ENCODE data around the gene FBXW8.
A peak's percentile ranks its signal among the peaks of the same experiment; 100 is the strongest.

Gene FBXW8

DNA sequence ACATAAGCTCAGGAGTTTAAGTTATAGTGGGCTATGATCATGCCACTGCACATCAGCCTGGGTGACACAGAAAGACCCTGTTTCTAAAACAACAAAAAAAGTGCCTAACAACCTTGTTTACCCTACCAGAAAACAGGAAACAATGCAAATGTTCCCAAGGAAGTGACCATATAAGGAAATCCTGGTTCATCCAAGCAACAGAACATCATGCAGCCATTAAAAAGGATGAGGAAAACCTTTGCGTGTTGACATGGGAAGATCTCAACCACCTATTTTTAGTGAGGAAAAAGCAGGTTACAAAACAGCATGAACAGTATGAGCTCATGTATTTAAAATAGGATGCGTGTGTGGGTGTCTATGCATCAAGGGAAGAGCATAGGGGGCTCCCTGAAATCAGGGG, 43.2 kb upstream of the FBXW8 start:
- Histone ChIP-seq H2BK15ac (replicated peaks; ENCODE audit: low read depth) (no peak overlapping the region), H3K27ac (ENCODE audit: low read depth, low read length) (no peak overlapping the region), H3K27me3 (ENCODE audit: insufficient read depth, low read length, poor library complexity) (no peaks in the 10 kb centered on the region), H3K9ac (ENCODE audit: low read length) (no peak overlapping the region), H2BK5ac (ENCODE audit: low read length) (no peak overlapping the region), H3K36me3 (ENCODE audit: control insufficient read depth, insufficient read depth, low read length) (no peaks in the 10 kb centered on the region), H2AK5ac (ENCODE audit: low read length) (no peak overlapping the region), H3K79me1 (ENCODE audit: low read length) (no peaks in the 10 kb centered on the region), H3K4me2 (ENCODE audit: low read length) (no peak overlapping the region), H4K5ac (ENCODE audit: low read length) (no peak overlapping the region), H3K18ac (ENCODE audit: low read length) (no peak overlapping the region), H3K56ac (ENCODE audit: low read length) (no peak overlapping the region), H3K79me2 (ENCODE audit: control insufficient read depth, insufficient read depth, low read length) (no peaks in the 10 kb centered on the region), H3K4me3 (ENCODE audit: low read length) (no peak overlapping the region), H4K8ac (ENCODE audit: low read depth, low read length) (no peak overlapping the region), H3K23ac (ENCODE audit: low read length) (no peak overlapping the region), H2BK120ac (ENCODE audit: low read depth, low read length) (no peak overlapping the region), H3K4ac (ENCODE audit: low read depth, low read length) (no peak overlapping the region), H3K4me1 (ENCODE audit: control insufficient read depth, low read depth, low read length) (no peaks in the 10 kb centered on the region)
- no CpG with 5 or more reads among the region's 2 CpGs for WGBS (ENCODE audit: extremely low coverage, insufficient coverage, low lambda C conversion rate)
- DNase-seq = peak; percentile 28

DNA sequence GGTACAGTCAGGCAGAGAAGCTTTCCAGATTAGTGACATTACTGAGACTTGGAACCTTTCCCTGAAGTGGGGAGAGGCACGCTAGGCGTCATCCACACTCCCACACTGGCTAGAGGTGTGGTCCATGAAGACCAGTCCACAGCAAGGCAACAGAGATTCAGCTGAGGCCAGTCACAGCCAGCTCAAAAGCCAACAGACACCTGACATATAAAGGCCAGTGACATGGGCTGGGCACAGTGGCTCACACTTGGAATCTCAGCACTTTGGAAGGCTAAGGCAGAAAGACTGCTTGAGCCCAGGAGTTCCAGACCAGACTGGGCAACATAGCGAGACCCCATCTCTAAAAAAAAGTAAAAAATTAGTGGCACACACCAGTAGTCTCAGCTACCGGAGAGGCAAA, 40.4 kb upstream of the FBXW8 start:
- Histone ChIP-seq H3K79me2 (ENCODE audit: control insufficient read depth, insufficient read depth, low read length) (no peaks in the 10 kb centered on the region), H3K4me3 (ENCODE audit: low read length) (no peak overlapping the region), H3K4me2 (ENCODE audit: low read length) (no peak overlapping the region), H4K8ac (ENCODE audit: low read depth, low read length) (no peak overlapping the region), H2BK120ac (ENCODE audit: low read depth, low read length) (no peak overlapping the region), H4K5ac (ENCODE audit: low read length) (no peak overlapping the region), H3K18ac (ENCODE audit: low read length) (no peak overlapping the region), H3K9ac (ENCODE audit: low read length) (no peak overlapping the region), H3K23ac (ENCODE audit: low read length) (no peak overlapping the region), H3K4ac (ENCODE audit: low read depth, low read length) (no peak overlapping the region), H3K56ac (ENCODE audit: low read length) (no peak overlapping the region), H3K27me3 (ENCODE audit: insufficient read depth, low read length, poor library complexity) (no peaks in the 10 kb centered on the region), H3K27ac (ENCODE audit: low read depth, low read length) (no peak overlapping the region), H3K36me3 (ENCODE audit: control insufficient read depth, insufficient read depth, low read length) (no peaks in the 10 kb centered on the region), H3K79me1 (ENCODE audit: low read length) (no peaks in the 10 kb centered on the region), H2BK5ac (ENCODE audit: low read length) (no peak overlapping the region), H2BK15ac (replicated peaks; ENCODE audit: low read depth) (no peak overlapping the region), H3K4me1 (ENCODE audit: control insufficient read depth, low read depth, low read length) (no peaks in the 10 kb centered on the region), H2AK5ac (ENCODE audit: low read length) (no peak overlapping the region)
- WGBS (ENCODE audit: extremely low coverage, insufficient coverage, low lambda C conversion rate) = no CpG with 5 or more reads among the region's 4 CpGs
- DNase-seq = no peak

GRCh38 chr12:116874324-116874995, 36.3 kb upstream of the FBXW8 start:
- no peak overlapping the region for H4K5ac ChIP-seq (ENCODE audit: low read length)
- H3K27ac ChIP-seq (ENCODE audit: low read depth, low read length) = no peak overlapping the region
- no peak overlapping the region for H3K23ac ChIP-seq (ENCODE audit: low read length)
- H3K79me1 ChIP-seq (ENCODE audit: low read length) = no peaks in the 10 kb centered on the region
- H3K18ac ChIP-seq (ENCODE audit: low read length) = no peak overlapping the region
- H2AK5ac ChIP-seq (ENCODE audit: low read length) = no peak overlapping the region
- H3K27me3 ChIP-seq (ENCODE audit: insufficient read depth, low read length, poor library complexity) = peaks cover 6% of the 10 kb centered on the region
- no peaks in the 10 kb centered on the region for H3K79me2 ChIP-seq (ENCODE audit: control insufficient read depth, insufficient read depth, low read length)
- no peak for DNase-seq
- no peak overlapping the region for H2BK15ac ChIP-seq (replicated peaks; ENCODE audit: low read depth)
- H3K56ac ChIP-seq (ENCODE audit: low read length) = no peak overlapping the region
- H3K4me2 ChIP-seq (ENCODE audit: low read length) = no peak overlapping the region
- WGBS (ENCODE audit: extremely low coverage, insufficient coverage, low lambda C conversion rate) = no CpG with 5 or more reads among the region's 4 CpGs
- H3K4me3 ChIP-seq (ENCODE audit: low read length) = no peak overlapping the region
- peaks cover 3% of the 10 kb centered on the region for H3K4me1 ChIP-seq (ENCODE audit: control insufficient read depth, low read depth, low read length)
- H3K9ac ChIP-seq (ENCODE audit: low read length) = no peak overlapping the region
- H3K4ac ChIP-seq (ENCODE audit: low read depth, low read length) = no peak overlapping the region
- H3K36me3 ChIP-seq (ENCODE audit: control insufficient read depth, insufficient read depth, low read length) = no peaks in the 10 kb centered on the region
- H4K8ac ChIP-seq (ENCODE audit: low read depth, low read length) = no peak overlapping the region
- no peak overlapping the region for H2BK5ac ChIP-seq (ENCODE audit: low read length)
- no peak overlapping the region for H2BK120ac ChIP-seq (ENCODE audit: low read depth, low read length)

DNA sequence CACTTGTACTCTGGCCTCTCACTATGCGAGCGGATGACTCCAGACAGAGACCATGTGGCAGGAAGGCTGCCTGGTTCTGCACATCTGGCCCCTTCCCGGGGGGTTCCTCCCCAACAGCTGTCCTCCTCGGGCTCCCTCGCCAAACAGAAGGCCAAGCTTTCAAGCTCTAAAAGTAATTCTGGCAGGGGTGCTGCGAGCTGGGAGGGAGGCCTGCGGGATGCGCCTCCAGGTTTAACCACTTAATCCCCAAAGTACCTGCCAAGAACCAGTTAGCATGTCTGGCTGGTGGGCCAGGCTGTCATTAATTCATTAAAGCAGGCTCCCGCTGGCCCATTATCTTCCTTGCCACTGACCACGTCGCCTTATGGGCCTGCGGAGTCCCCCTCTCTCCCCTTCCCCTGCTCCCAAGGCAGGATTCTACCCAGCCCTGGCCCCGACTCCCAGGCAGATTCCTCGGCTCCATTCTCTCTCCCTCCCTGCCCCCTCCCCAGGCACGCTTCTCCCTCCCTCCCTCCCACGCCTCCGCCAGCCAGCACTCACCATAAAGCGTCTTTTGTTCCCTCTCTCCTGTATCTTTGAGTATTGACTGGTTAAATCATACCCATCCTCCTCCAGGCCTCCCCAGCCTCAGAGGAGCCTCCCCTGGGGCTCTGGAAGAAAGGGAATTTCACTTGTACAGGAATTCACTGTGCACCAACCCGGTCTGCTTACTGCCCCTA, 34.4 kb upstream of the FBXW8 start:
- peak overlapping the region; percentile 1 for H3K18ac ChIP-seq (ENCODE audit: low read length)
- no peak overlapping the region for H4K8ac ChIP-seq (ENCODE audit: low read depth, low read length)
- no peaks in the 10 kb centered on the region for H3K79me1 ChIP-seq (ENCODE audit: low read length)
- no peaks in the 10 kb centered on the region for H3K79me2 ChIP-seq (ENCODE audit: control insufficient read depth, insufficient read depth, low read length)
- peaks cover 9% of the 10 kb centered on the region for H3K4me1 ChIP-seq (ENCODE audit: control insufficient read depth, low read depth, low read length)
- no peak overlapping the region for H3K4me3 ChIP-seq (ENCODE audit: low read length)
- H2BK120ac ChIP-seq (ENCODE audit: low read depth, low read length) = no peak overlapping the region
- no peak overlapping the region for H3K4me2 ChIP-seq (ENCODE audit: low read length)
- H3K27me3 ChIP-seq (ENCODE audit: insufficient read depth, low read length, poor library complexity) = peaks cover 13% of the 10 kb centered on the region
- H2BK5ac ChIP-seq (ENCODE audit: low read length) = no peak overlapping the region
- H3K9ac ChIP-seq (ENCODE audit: low read length) = peak overlapping the region; percentile 18
- peak; percentile 69 for DNase-seq
- WGBS (ENCODE audit: extremely low coverage, insufficient coverage, low lambda C conversion rate) = no CpG with 5 or more reads among the region's 19 CpGs
- no peak overlapping the region for H4K5ac ChIP-seq (ENCODE audit: low read length)
- no peak overlapping the region for H3K23ac ChIP-seq (ENCODE audit: low read length)
- H3K4ac ChIP-seq (ENCODE audit: low read depth, low read length) = no peak overlapping the region
- H2BK15ac ChIP-seq (replicated peaks; ENCODE audit: low read depth) = no peak overlapping the region
- H3K56ac ChIP-seq (ENCODE audit: low read length) = peak overlapping the region; percentile 38
- H3K27ac ChIP-seq (ENCODE audit: low read depth, low read length) = no peak overlapping the region
- no peaks in the 10 kb centered on the region for H3K36me3 ChIP-seq (ENCODE audit: control insufficient read depth, insufficient read depth, low read length)
- no peak overlapping the region for H2AK5ac ChIP-seq (ENCODE audit: low read length)

- DNase-seq = peak; percentile 43
- Histone ChIP-seq H2BK120ac (ENCODE audit: low read depth, low read length) (no peak overlapping the region), H3K18ac (ENCODE audit: low read length) (peak overlapping the region; percentile 25), H3K4me2 (ENCODE audit: low read length) (peak overlapping the region; percentile 48), H2AK5ac (ENCODE audit: low read length) (no peak overlapping the region), H3K4me3 (ENCODE audit: low read length) (peak overlapping the region; percentile 21), H3K36me3 (ENCODE audit: control insufficient read depth, insufficient read depth, low read length) (no peaks in the 10 kb centered on the region), H3K23ac (ENCODE audit: low read length) (peak overlapping the region; percentile 75), H2BK5ac (ENCODE audit: low read length) (no peak overlapping the region), H3K56ac (ENCODE audit: low read length) (peak overlapping the region; percentile 77), H3K9ac (ENCODE audit: low read length) (peak overlapping the region; percentile 46), H2BK15ac (replicated peaks; ENCODE audit: low read depth) (no peak overlapping the region), H3K4ac (ENCODE audit: low read depth, low read length) (no peak overlapping the region), H3K27ac (ENCODE audit: low read depth, low read length) (no peak overlapping the region), H3K79me1 (ENCODE audit: low read length) (no peaks in the 10 kb centered on the region), H4K8ac (ENCODE audit: low read depth, low read length) (no peak overlapping the region), H4K5ac (ENCODE audit: low read length) (no peak overlapping the region), H3K79me2 (ENCODE audit: control insufficient read depth, insufficient read depth, low read length) (no peaks in the 10 kb centered on the region), H3K4me1 (ENCODE audit: control insufficient read depth, low read depth, low read length) (peaks cover 11% of the 10 kb centered on the region), H3K27me3 (ENCODE audit: insufficient read depth, low read length, poor library complexity) (peaks cover 30% of the 10 kb centered on the region)
- WGBS (ENCODE audit: extremely low coverage, insufficient coverage, low lambda C conversion rate) = no CpG with 5 or more reads among the region's 55 CpGs
Measured at GRCh38 chr12:116878567-116879508, 31.9 kb upstream of the FBXW8 start.
